Stomach (tissue), 9 donors: ENCODE data around the gene MRGPRG. TPM values are rescaled to one million over a fixed set of nuclear protein-coding genes. Genes with fewer than 3 reads are reported as not detected.

Experiments
- DNase-seq, 2 donors: peaks; one replicate each; pipeline versions ENCODE4 v3.0.0 to v3.0.0-alpha.2; 2013 to 2019
- H3K27ac ChIP-seq, 5 donors: fragments of 200-600 bp in 4 of 5; sonication (generic) in 4 of 5; one replicate each; pipeline ENCODE4 v1.5.1; 2013 to 2019; ENCODE audit warnings: mild to moderate bottlenecking in 1 of 5, moderate library complexity in 1 of 5
- H3K27me3 ChIP-seq, 3 donors: fragments of 200-600 bp; sonication (generic); one replicate each; pipeline ENCODE4 v1.5.1; 2017 to 2019; ENCODE audit warnings: mixed run types in 1 of 3
- H3K36me3 ChIP-seq, 4 donors: fragments of 200-600 bp; sonication (generic); 1 replicate in 3 of 4; 2 replicates in 1 of 4; pipeline ENCODE4 v1.5.1; 2016 to 2019
- H3K4me1 ChIP-seq, 4 donors: fragments of 200-600 bp; sonication (generic); one replicate each; pipeline ENCODE4 v1.5.1; 2016 to 2019
- H3K4me3 ChIP-seq, 4 donors: fragments of 200-600 bp; sonication (generic) in 3 of 4; one replicate each; pipeline ENCODE4 v1.5.1; 2016 to 2019; ENCODE audit warnings: mild to moderate bottlenecking in 1 of 4
- H3K9me3 ChIP-seq, 4 donors: fragments of 200-600 bp; sonication (generic); one replicate each; pipeline ENCODE4 v1.5.1; 2016 to 2019
- EP300 ChIP-seq: sonication (generic); formaldehyde crosslinking; IDR thresholded peaks from one replicate; pipeline ENCODE4 v1.6.1; 2017; ENCODE audit warnings: antibody characterized with exemption
- POLR2A ChIP-seq, 4 donors: fragments of 450-650 bp; IDR thresholded peaks; one replicate each; pipeline ENCODE4 v1.6.1; 2016; ENCODE audit warnings: antibody characterized with exemption in 4 of 4, control low read depth in 2 of 4, mild to moderate bottlenecking in 1 of 4, moderate library complexity in 1 of 4
- POLR2AphosphoS5 ChIP-seq, 3 donors: sonication (generic); formaldehyde crosslinking; IDR thresholded peaks; one replicate each; pipeline ENCODE4 v1.6.1; 2016; ENCODE audit warnings: antibody characterized with exemption in 3 of 3
- WGBS, 5 donors: extraction: QIAGEN DNeasy Blood & Tissue Kit in 3 of 5; methylation state at CpG; one replicate each; pipeline versions ENCODE4 v1.1.5 to v1.1.7; 2013 to 2018; 5-methylcytosine and 5-hydroxymethylcytosine counted together
- intact Hi-C: fragments of 100-400 bp; cut with DNase I; formaldehyde crosslinking; loops from one replicate; pipeline ENCODE4 v1.15.1; 2023; ENCODE audit warnings: low total_unique reads
- polyA plus RNA-seq, 3 donors: library from polyadenylated mRNA; stranded (reverse); fragments of 200-250 nt; gene quantifications; one replicate each; pipeline ENCODE4 v1.2.3, GENCODE V29; 2013
- total RNA-seq, 5 donors: library from RNA; depleted of rRNA; stranded (reverse); fragments of >200 nt; gene quantifications; one replicate each; pipeline versions ENCODE4 v1.1.0 to v1.2.3, GENCODE V29; 2014 to 2016
- TF ChIP-seq, protein P1 (sequence below), 7 experiments: fragments of 450-650 bp in 4 of 7; fragments of 200-600 bp in 3 of 7; sonication (generic) in 3 of 7; IDR thresholded peaks; one replicate each; pipeline ENCODE4 v1.5.1; 2016 to 2019; ENCODE audit warnings: antibody characterized with exemption in 7 of 7, control low read depth in 2 of 7, mild to moderate bottlenecking in 1 of 7
- donor health status: healthy with polysubstance abuse.
- donor health status: Bipolar disorder and iron deficiency.
- donor health status: healthy.

The MRGPRG gene
- total and polyA plus RNA-seq, 8 donors: not detected

DNA sequence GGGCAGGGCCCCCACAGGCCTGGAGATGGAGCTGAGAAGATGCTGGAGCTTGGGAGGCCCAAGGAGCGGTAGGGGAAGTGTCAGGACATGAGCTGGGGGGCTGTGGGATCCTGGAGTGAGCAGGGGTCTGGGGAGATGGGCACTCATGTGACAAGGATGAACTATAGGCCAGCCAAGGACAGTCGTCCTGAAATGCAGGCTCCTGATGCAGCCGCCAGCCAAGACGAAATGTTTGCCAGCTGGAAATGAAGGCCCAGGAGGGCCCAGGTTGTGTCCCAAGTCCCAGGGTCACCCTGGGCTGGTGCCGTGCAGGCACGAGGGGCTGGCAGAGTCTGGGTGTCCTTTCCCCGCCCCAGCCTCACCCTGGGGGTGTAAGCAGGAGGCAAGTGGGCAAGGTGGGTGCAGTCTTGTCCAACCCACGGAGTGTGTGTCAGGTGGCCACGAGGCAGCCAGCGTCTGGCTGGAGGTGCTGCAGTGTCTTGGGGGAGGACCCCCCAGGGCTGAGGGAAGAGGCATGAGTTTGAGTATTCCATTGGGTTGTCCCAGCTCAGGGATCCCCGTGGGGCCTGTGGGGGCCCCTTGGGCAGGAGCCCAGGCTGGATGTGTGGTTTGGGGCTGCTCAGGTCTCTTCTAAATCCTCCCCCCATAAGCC, 21.4 kb downstream of the MRGPRG start:
- TF ChIP-seq POLR2AphosphoS5 (IDR thresholded peaks at IDR 0.05): no peak
- TF ChIP-seq EP300: no peak
- TF ChIP-seq POLR2A (IDR thresholded peaks at IDR 0.05): no peak
- TF ChIP-seq, protein P1, sequence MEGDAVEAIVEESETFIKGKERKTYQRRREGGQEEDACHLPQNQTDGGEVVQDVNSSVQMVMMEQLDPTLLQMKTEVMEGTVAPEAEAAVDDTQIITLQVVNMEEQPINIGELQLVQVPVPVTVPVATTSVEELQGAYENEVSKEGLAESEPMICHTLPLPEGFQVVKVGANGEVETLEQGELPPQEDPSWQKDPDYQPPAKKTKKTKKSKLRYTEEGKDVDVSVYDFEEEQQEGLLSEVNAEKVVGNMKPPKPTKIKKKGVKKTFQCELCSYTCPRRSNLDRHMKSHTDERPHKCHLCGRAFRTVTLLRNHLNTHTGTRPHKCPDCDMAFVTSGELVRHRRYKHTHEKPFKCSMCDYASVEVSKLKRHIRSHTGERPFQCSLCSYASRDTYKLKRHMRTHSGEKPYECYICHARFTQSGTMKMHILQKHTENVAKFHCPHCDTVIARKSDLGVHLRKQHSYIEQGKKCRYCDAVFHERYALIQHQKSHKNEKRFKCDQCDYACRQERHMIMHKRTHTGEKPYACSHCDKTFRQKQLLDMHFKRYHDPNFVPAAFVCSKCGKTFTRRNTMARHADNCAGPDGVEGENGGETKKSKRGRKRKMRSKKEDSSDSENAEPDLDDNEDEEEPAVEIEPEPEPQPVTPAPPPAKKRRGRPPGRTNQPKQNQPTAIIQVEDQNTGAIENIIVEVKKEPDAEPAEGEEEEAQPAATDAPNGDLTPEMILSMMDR (IDR thresholded peaks at IDR 0.05): no peak
- no peaks in the 10 kb centered on the region for H3K36me3 ChIP-seq
- intact Hi-C loops: no loop called here
- H3K4me3 ChIP-seq: no peak overlapping the region
- H3K9me3 ChIP-seq: no peaks in the 10 kb centered on the region
- WGBS, 5 donors: 71 to 82% (median 79%) methylated on average over 11 of the region's 11 CpGs
- H3K27ac ChIP-seq: no peak overlapping the region
- DNase-seq: peak in 1 of 2 donors; percentile 17
- H3K27me3 ChIP-seq: peaks cover 0 to 81% (median 28%) of the 10 kb centered on the region in 3 donors
- no peaks in the 10 kb centered on the region for H3K4me1 ChIP-seq

- intact Hi-C loops: no loop called here
- peak in 1 of 2 donors; percentile 20 for DNase-seq
- Histone ChIP-seq H3K27ac (no peak overlapping the region), H3K36me3 (no peaks in the 10 kb centered on the region), H3K4me3 (no peak overlapping the region), H3K27me3 (peaks cover 0 to 73% (median 20%) of the 10 kb centered on the region in 3 donors), H3K9me3 (no peaks in the 10 kb centered on the region), H3K4me1 (no peaks in the 10 kb centered on the region)
- TF ChIP-seq POLR2AphosphoS5 (IDR thresholded peaks at IDR 0.05) (no peak), EP300 (no peak), POLR2A (IDR thresholded peaks at IDR 0.05) (no peak)
- TF ChIP-seq, protein P1 (IDR thresholded peaks at IDR 0.05): no peak
- 71 to 84% (median 80%) methylated on average over 11 to 23 of the region's 23 CpGs for WGBS, 5 donors
Observed at GRCh38 chr11:3196161-3197043, 22.2 kb downstream of the MRGPRG start.

DNA sequence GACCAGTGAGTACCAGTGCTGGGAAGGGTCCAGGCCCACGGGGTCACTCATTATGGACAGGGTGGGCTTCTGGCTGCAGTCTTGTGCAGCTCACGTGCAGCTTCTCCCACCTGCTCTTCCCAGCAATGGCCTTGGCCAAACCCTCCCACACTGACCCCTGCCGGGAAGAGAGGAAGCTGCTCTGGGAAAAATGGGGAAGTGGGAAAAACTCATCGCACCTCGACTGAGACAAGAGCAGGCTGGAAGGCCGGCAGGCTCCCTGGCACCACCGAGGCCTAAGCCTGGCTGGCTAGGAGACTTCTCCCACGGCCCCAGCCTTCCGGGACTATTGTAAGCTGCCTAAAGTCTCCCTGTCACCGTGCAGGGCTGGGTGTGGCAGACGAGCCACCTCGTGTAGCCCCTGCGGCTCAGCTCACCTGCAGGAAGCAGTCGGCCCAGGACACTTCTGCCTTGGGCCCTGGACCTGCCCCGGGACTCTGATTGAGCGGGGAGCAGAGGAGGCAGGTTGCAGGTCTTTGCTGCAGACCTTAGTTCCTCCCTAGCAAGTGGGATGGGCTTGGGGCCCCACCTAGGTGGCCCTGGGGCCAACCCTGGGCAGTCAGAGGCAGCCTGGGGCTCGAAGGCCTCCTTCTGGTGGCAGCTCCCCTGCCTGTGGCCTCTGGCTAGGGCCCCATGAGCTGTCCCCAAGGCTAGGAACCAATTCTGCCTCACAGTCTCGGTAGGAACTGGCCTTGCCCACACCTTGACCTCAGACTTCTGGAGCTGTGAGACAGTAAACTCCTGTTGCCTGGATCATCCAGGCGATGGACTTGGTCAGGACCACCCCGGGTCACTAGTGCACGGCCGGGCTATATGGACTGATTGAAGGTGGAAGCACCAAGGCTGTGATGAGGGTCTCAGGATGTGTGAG, 23.1 kb downstream of the MRGPRG start:
- H3K4me3 ChIP-seq: no peak overlapping the region
- peaks cover 0 to 64% (median 11%) of the 10 kb centered on the region in 3 donors for H3K27me3 ChIP-seq
- TF ChIP-seq EP300: no peak
- TF ChIP-seq, protein P1 (IDR thresholded peaks at IDR 0.05): peak in 2 of 7 experiments; percentile 13 to 14
- no peak for TF ChIP-seq POLR2A (IDR thresholded peaks at IDR 0.05)
- H3K36me3 ChIP-seq: no peaks in the 10 kb centered on the region
- no peak overlapping the region for H3K27ac ChIP-seq
- WGBS, 5 donors: 51 to 65% (median 53%) methylated on average over 11 to 22 of the region's 22 CpGs
- peak in 1 of 2 donors; percentile 46 for DNase-seq
- no peaks in the 10 kb centered on the region for H3K4me1 ChIP-seq
- no peaks in the 10 kb centered on the region for H3K9me3 ChIP-seq
- intact Hi-C loops: no loop called here
